HG02623 (cell line): Measurements from ENCODE around the gene PSD2.

ENCODE experiments used
- ATAC-seq: cut with Tn5 transposase; IDR thresholded peaks from one replicate; pipeline ENCODE4 v1.9.1; 2021; ENCODE audit warnings: moderate library complexity; ENCODE audit not compliant: unreplicated experiment

Gene PSD2

GRCh38 chr5:139835656-139836055 is 40.0 kb downstream of the PSD2 start:
- no peak for ATAC-seq

GRCh38 chr5:139836469-139837208 is 41.0 kb downstream of the PSD2 start:
- no peak for ATAC-seq

GRCh38 chr5:139837711-139838380 is 42.2 kb downstream of the PSD2 start:
- no peak for ATAC-seq

GRCh38 chr5:139838381-139839197 is 43.0 kb downstream of the PSD2 start:
- ATAC-seq, result no peak

GRCh38 chr5:139839232-139839815 is 43.7 kb downstream of the PSD2 start:
- no peak for ATAC-seq

GRCh38 chr5:139839918-139840317 is 44.3 kb downstream of the PSD2 start:
- ATAC-seq, result no peak

- ATAC-seq, result no peak
These were observed 45.9 kb downstream of the PSD2 start for GRCh38 chr5:139841549-139841948.

GRCh38 chr5:139842321-139842720 is 46.7 kb downstream of the PSD2 start:
- ATAC-seq, result no peak

- ATAC-seq, result no peak
These were observed 48.4 kb downstream of the PSD2 start for GRCh38 chr5:139843991-139844390.

- ATAC-seq, result peak; percentile 35
These were observed 49.0 kb downstream of the PSD2 start for GRCh38 chr5:139844472-139845145.

- no peak for ATAC-seq
These were observed 50.5 kb downstream of the PSD2 start for GRCh38 chr5:139845846-139846681.

GRCh38 chr5:139847091-139847490 is 51.5 kb downstream of the PSD2 start:
- ATAC-seq, result no peak

GRCh38 chr5:139847790-139848507 is 52.3 kb downstream of the PSD2 start:
- ATAC-seq, result peak; percentile 61

GRCh38 chr5:139848508-139849100 is 53.0 kb downstream of the PSD2 start:
- no peak for ATAC-seq

GRCh38 chr5:139849501-139849900 is 53.9 kb downstream of the PSD2 start:
- ATAC-seq, result no peak

GRCh38 chr5:139849942-139850341 is 54.3 kb downstream of the PSD2 start:
- no peak for ATAC-seq

GRCh38 chr5:139850423-139851016 is 54.9 kb downstream of the PSD2 start:
- no peak for ATAC-seq

- ATAC-seq, result no peak
These were observed 56.0 kb downstream of the PSD2 start for GRCh38 chr5:139851558-139851957.
